HEK293 (cell line): Measurements from ENCODE around the gene PCSK1N.

Source experiments
- CTCF ChIA-PET: fragments of 350-600 bp; formaldehyde crosslinking; extraction: SDS; loops from one replicate; lab custom pipeline; 2021; ENCODE audit warnings: antibody characterized with exemption; lab: Yijun Ruan, JAX
- POLR2A ChIA-PET: fragments of 300-600 bp; formaldehyde crosslinking; extraction: SDS; loops from one replicate; lab custom pipeline; 2020; ENCODE audit warnings: antibody characterized with exemption, inconsistent platforms; lab: Yijun Ruan, JAX
- H3K27ac ChIP-seq: fragments of 200-500 bp; sonication (Bioruptor generic); 2 replicates; pipeline ENCODE4 v1.5.1; 2014; ENCODE audit warnings: low read depth, low read length, control low read depth, inconsistent platforms; ENCODE audit errors: extremely low read depth
- H3K36me3 ChIP-seq, 2 experiments: fragments of 200-500 bp in 1 of 2; sonication (Bioruptor generic) in 1 of 2; 1 replicate in 1 of 2; 2 replicates in 1 of 2; pipeline ENCODE4 v1.5.1; 2014 to 2017; ENCODE audit warnings: inconsistent platforms in 2 of 2, low read length in 2 of 2; ENCODE audit not compliant: control insufficient read depth in 2 of 2, insufficient read depth in 1 of 2
- H3K4me1 ChIP-seq: fragments of 200-500 bp; sonication (Bioruptor generic); 2 replicates; pipeline ENCODE4 v1.5.1; 2014; ENCODE audit warnings: mild to moderate bottlenecking, low read length, inconsistent platforms; ENCODE audit not compliant: control insufficient read depth, insufficient read depth
- H3K4me3 ChIP-seq: 2 replicates; pipeline ENCODE4 v1.5.1; 2011; ENCODE audit warnings: low read depth, mild to moderate bottlenecking, control low read depth, low read length, moderate library complexity
- H3K9me3 ChIP-seq: fragments of 200-500 bp; sonication (Bioruptor generic); 2 replicates; pipeline ENCODE4 v1.5.1; 2014; ENCODE audit warnings: low read depth, low read length, inconsistent platforms; ENCODE audit not compliant: control insufficient read depth, insufficient read depth
- GLIS2 ChIP-seq: fragments of 450-650 bp; formaldehyde crosslinking; IDR thresholded peaks from 2 replicates; pipeline ENCODE4 v1.5.1; 2016; ENCODE audit warnings: missing biosample characterization, missing genetic modification characterization
- HIC1 ChIP-seq: fragments of 450-650 bp; formaldehyde crosslinking; IDR thresholded peaks from 2 replicates; pipeline ENCODE4 v1.5.1; 2016; ENCODE audit warnings: missing biosample characterization, missing genetic modification characterization
- KLF1 ChIP-seq: fragments of 450-650 bp; formaldehyde crosslinking; IDR thresholded peaks from 2 replicates; pipeline ENCODE4 v1.5.1; 2016; ENCODE audit warnings: missing biosample characterization, missing genetic modification characterization
- KLF9 ChIP-seq: fragments of 450-650 bp; formaldehyde crosslinking; IDR thresholded peaks from 2 replicates; pipeline ENCODE4 v1.5.1; 2016; ENCODE audit warnings: missing biosample characterization, missing genetic modification characterization, low read depth
- PRDM1 ChIP-seq: fragments of 450-650 bp; formaldehyde crosslinking; IDR thresholded peaks from 2 replicates; pipeline ENCODE4; 2016; ENCODE audit warnings: missing biosample characterization, missing genetic modification characterization
- SP7 ChIP-seq: fragments of 450-650 bp; formaldehyde crosslinking; IDR thresholded peaks from 2 replicates; pipeline ENCODE4 v1.5.1; 2016; ENCODE audit warnings: missing biosample characterization, missing genetic modification characterization
- ZBTB17 ChIP-seq: fragments of 450-650 bp; formaldehyde crosslinking; IDR thresholded peaks from 2 replicates; pipeline ENCODE4 v1.5.1; 2016; ENCODE audit warnings: missing biosample characterization, missing genetic modification characterization
- ZBTB20 ChIP-seq: fragments of 450-650 bp; formaldehyde crosslinking; IDR thresholded peaks from 2 replicates; pipeline ENCODE4 v1.5.1; 2016; ENCODE audit warnings: missing biosample characterization, missing genetic modification characterization
- ZBTB48 ChIP-seq: fragments of 450-650 bp; formaldehyde crosslinking; IDR thresholded peaks from 2 replicates; pipeline ENCODE4 v1.5.1; 2016; ENCODE audit warnings: missing biosample characterization, missing genetic modification characterization
- ZBTB8A ChIP-seq: fragments of 450-650 bp; formaldehyde crosslinking; IDR thresholded peaks from 2 replicates; pipeline ENCODE4 v1.5.1; 2016; ENCODE audit warnings: missing biosample characterization, missing genetic modification characterization
- ZNF148 ChIP-seq: fragments of 450-650 bp; formaldehyde crosslinking; IDR thresholded peaks from 2 replicates; pipeline ENCODE4 v1.5.0; 2017; ENCODE audit warnings: missing biosample characterization, missing genetic modification characterization, borderline replicate concordance
- ZNF324 ChIP-seq: fragments of 450-650 bp; formaldehyde crosslinking; IDR thresholded peaks from 2 replicates; pipeline ENCODE4 v1.5.1; 2016; ENCODE audit warnings: missing biosample characterization, missing genetic modification characterization
- ZNF37A ChIP-seq: fragments of 450-650 bp; IDR thresholded peaks from 2 replicates; pipeline ENCODE4 v1.5.1; 2018; ENCODE audit warnings: missing biosample characterization, missing genetic modification characterization
- ZNF600 ChIP-seq: fragments of 450-650 bp; formaldehyde crosslinking; IDR thresholded peaks from 2 replicates; pipeline ENCODE4 v1.5.1; 2016; ENCODE audit warnings: missing biosample characterization, missing genetic modification characterization
- ZNF610 ChIP-seq: fragments of 450-650 bp; formaldehyde crosslinking; IDR thresholded peaks from 2 replicates; pipeline ENCODE4 v1.5.1; 2016; ENCODE audit warnings: missing biosample characterization, missing genetic modification characterization, borderline replicate concordance
- ZNF645 ChIP-seq: fragments of 450-650 bp; formaldehyde crosslinking; IDR thresholded peaks from 2 replicates; pipeline ENCODE4; 2016; ENCODE audit warnings: missing biosample characterization, missing genetic modification characterization
- ZNF837 ChIP-seq: fragments of 450-650 bp; formaldehyde crosslinking; IDR thresholded peaks from 2 replicates; pipeline ENCODE4 v1.5.1; 2016; ENCODE audit warnings: missing biosample characterization, missing genetic modification characterization
- TF ChIP-seq, protein P1 (sequence below): fragments of 450-650 bp; formaldehyde crosslinking; IDR thresholded peaks from 2 replicates; pipeline ENCODE4 v1.5.1; 2016; ENCODE audit warnings: missing biosample characterization, missing genetic modification characterization
- TF ChIP-seq, protein P2 (sequence below): fragments of 450-650 bp; formaldehyde crosslinking; IDR thresholded peaks from 2 replicates; pipeline ENCODE4 v1.5.1; 2016; ENCODE audit warnings: missing biosample characterization, missing genetic modification characterization
- TF ChIP-seq, protein P3 (sequence below): fragments of 450-650 bp; formaldehyde crosslinking; IDR thresholded peaks from 2 replicates; pipeline ENCODE4 v1.5.1; 2016; ENCODE audit warnings: missing biosample characterization, missing genetic modification characterization

The PCSK1N gene

DNA sequence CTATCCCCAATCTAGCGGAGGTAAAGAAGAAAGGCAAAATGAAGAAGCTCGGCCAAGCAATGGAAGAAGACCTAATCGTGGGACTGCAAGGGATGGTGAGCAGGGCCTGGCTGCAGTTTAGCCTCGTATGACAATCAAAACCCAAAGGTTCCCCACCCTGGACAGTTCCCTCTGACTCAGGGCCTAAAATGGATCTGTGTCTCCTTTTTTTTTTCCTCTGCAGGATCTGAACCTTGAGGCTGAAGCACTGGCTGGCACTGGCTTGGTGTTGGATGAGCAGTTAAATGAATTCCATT, 32.6 kb downstream of the PCSK1N start:
- Histone ChIP-seq H3K36me3 (peaks cover 10 to 37% of the 10 kb centered on the region in 2 experiments; a peak in 2 of 3 replicates), H3K4me3 (no peak overlapping the region), H3K4me1 (peaks cover 4% of the 10 kb centered on the region; the same call in 1 of the 2 replicates), H3K9me3 (no peaks in the 10 kb centered on the region), H3K27ac (peak overlapping the region; percentile 51; the same call in 1 of the 2 replicates)
- ChIA-PET CTCF (no interaction called here), POLR2A (no interaction called here)
- no peak for TF ChIP-seq ZNF37A (tag by site-specific recombination)
- TF ChIP-seq, protein P1, sequence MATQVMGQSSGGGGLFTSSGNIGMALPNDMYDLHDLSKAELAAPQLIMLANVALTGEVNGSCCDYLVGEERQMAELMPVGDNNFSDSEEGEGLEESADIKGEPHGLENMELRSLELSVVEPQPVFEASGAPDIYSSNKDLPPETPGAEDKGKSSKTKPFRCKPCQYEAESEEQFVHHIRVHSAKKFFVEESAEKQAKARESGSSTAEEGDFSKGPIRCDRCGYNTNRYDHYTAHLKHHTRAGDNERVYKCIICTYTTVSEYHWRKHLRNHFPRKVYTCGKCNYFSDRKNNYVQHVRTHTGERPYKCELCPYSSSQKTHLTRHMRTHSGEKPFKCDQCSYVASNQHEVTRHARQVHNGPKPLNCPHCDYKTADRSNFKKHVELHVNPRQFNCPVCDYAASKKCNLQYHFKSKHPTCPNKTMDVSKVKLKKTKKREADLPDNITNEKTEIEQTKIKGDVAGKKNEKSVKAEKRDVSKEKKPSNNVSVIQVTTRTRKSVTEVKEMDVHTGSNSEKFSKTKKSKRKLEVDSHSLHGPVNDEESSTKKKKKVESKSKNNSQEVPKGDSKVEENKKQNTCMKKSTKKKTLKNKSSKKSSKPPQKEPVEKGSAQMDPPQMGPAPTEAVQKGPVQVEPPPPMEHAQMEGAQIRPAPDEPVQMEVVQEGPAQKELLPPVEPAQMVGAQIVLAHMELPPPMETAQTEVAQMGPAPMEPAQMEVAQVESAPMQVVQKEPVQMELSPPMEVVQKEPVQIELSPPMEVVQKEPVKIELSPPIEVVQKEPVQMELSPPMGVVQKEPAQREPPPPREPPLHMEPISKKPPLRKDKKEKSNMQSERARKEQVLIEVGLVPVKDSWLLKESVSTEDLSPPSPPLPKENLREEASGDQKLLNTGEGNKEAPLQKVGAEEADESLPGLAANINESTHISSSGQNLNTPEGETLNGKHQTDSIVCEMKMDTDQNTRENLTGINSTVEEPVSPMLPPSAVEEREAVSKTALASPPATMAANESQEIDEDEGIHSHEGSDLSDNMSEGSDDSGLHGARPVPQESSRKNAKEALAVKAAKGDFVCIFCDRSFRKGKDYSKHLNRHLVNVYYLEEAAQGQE (tag by site-specific recombination): peak; percentile 88

DNA sequence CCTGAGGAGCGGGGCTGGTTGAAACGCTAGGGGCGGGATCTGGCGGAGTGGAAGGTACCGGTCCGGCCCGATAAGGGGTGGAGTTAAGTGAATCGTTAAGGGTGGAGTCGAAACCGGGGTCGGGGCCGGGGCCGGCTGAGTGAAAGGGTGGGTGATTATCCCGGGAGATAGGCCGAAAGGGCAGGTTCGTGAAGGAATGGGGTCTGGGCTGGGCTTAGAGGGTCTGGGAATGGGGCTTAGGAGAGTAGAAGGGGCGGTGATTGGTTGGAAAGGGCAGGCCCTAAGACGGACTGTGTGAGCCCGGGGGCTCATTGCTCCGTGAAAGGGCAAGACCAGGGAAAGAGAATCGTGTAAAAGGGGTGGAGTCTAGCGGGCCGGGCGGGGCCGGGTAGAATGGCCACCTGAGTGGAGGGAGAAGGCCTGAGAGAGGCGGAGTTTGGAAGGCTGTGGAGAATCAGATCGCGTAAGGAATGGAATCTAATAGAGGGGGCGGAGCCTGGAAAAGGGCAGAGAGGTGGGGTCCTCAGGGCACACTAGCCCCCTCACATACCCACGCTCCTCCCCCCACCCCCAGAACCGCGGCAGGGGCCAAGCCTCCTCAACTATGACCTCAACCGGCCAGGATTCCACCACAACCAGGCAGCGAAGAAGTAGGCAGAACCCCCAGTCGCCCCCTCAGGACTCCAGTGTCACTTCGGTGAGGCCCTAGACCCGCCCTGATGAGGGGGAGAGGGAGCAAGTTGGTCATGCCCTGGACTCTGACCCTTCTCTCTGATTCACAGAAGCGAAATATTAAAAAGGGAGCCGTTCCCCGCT, 33.1 kb downstream of the PCSK1N start:
- H3K27ac ChIP-seq: peak overlapping the region; percentile 78
- ChIA-PET POLR2A (interaction anchor here (0.6 to 1.8 kb wide), 14 partner anchors 10 to 466 kb away, joined by 3 to 16 read pairs (median 4); partner anchors contain the start of genes OTUD5, PQBP1, SLC35A2 and TIMM17B), CTCF (interaction anchor here (0.7 kb wide), 1 partner anchor 91 kb away, joined by 6 read pairs; no protein-coding TSS in a partner anchor)
- H3K4me3 ChIP-seq: peak overlapping the region; percentile 43
- H3K4me1 ChIP-seq: peaks cover 4% of the 10 kb centered on the region; the same call in 1 of the 2 replicates
- H3K36me3 ChIP-seq: peaks cover 10 to 35% of the 10 kb centered on the region in 2 experiments; a peak in 2 of 3 replicates
- no peaks in the 10 kb centered on the region for H3K9me3 ChIP-seq
- TF ChIP-seq ZNF148 (tag by site-specific recombination): no peak
- TF ChIP-seq KLF1 (tag by site-specific recombination): peak; percentile 76
- peak; percentile 79 for TF ChIP-seq ZBTB17 (tag by site-specific recombination)
- TF ChIP-seq, protein P2, sequence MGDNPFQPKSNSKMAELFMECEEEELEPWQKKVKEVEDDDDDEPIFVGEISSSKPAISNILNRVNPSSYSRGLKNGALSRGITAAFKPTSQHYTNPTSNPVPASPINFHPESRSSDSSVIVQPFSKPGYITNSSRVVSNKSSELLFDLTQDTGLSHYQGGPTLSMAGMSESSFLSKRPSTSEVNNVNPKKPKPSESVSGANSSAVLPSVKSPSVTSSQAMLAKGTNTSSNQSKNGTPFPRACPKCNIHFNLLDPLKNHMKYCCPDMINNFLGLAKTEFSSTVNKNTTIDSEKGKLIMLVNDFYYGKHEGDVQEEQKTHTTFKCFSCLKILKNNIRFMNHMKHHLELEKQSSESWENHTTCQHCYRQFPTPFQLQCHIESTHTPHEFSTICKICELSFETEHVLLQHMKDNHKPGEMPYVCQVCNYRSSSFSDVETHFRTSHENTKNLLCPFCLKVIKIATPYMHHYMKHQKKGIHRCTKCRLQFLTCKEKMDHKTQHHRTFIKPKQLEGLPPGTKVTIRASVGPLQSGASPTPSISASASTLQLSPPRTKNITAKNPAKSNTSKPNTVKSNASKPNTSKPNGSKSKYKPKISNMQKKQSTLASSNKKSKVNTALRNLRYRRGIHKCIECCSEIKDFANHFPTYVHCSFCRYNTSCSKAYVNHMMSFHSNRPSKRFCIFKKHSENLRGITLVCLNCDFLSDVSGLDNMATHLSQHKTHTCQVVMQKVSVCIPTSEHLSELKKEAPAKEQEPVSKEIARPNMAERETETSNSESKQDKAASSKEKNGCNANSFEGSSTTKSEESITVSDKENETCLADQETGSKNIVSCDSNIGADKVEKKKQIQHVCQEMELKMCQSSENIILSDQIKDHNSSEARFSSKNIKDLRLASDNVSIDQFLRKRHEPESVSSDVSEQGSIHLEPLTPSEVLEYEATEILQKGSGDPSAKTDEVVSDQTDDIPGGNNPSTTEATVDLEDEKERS (tag by site-specific recombination): no peak
- TF ChIP-seq PRDM1 (tag by site-specific recombination): peak; percentile 71
- TF ChIP-seq ZNF645: no peak
- TF ChIP-seq, protein P3, sequence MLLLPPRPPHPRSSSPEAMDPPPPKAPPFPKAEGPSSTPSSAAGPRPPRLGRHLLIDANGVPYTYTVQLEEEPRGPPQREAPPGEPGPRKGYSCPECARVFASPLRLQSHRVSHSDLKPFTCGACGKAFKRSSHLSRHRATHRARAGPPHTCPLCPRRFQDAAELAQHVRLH: peak; percentile 40; the same call in 1 of the 2 replicates
- TF ChIP-seq ZNF600 (tag by site-specific recombination): peak; percentile 90
- TF ChIP-seq ZNF837: no peak
- peak; percentile 75; the same call in 1 of the 2 replicates for TF ChIP-seq ZBTB20 (tag by site-specific recombination)
- peak; percentile 38; the same call in 1 of the 2 replicates for TF ChIP-seq GLIS2 (tag by site-specific recombination)
- TF ChIP-seq ZBTB8A: peak; percentile 57; the same call in 1 of the 2 replicates
- TF ChIP-seq KLF9: peak; percentile 52; the same call in 1 of the 2 replicates
- TF ChIP-seq SP7 (tag by site-specific recombination): peak; percentile 50; the same call in 1 of the 2 replicates
- TF ChIP-seq ZNF610 (tag by site-specific recombination): peak; percentile 51; the same call in 1 of the 2 replicates
- 0 out of 2 replicates have a peak, but pooled peaks have one; percentile 69 for TF ChIP-seq ZNF324
- no peak for TF ChIP-seq HIC1
- TF ChIP-seq ZBTB48 (tag by site-specific recombination): peak; percentile 78; the same call in 1 of the 2 replicates
